Fibroblast of peridontal ligament (primary cell): Measurements from ENCODE around the gene STIM2.
A peak's percentile ranks its signal among the peaks of the same experiment; 100 is the strongest.
"Not testable (repeated sequence)": the region's sequence is repeated elsewhere in the genome, so short reads cannot be mapped to it uniquely, and the experiment has no call there.

Experiments
- DNase-seq: peaks from one replicate; pipeline ENCODE4 v3.0.0-alpha.2; 2010; ENCODE audit errors: extremely low read depth

Gene STIM2

DNA sequence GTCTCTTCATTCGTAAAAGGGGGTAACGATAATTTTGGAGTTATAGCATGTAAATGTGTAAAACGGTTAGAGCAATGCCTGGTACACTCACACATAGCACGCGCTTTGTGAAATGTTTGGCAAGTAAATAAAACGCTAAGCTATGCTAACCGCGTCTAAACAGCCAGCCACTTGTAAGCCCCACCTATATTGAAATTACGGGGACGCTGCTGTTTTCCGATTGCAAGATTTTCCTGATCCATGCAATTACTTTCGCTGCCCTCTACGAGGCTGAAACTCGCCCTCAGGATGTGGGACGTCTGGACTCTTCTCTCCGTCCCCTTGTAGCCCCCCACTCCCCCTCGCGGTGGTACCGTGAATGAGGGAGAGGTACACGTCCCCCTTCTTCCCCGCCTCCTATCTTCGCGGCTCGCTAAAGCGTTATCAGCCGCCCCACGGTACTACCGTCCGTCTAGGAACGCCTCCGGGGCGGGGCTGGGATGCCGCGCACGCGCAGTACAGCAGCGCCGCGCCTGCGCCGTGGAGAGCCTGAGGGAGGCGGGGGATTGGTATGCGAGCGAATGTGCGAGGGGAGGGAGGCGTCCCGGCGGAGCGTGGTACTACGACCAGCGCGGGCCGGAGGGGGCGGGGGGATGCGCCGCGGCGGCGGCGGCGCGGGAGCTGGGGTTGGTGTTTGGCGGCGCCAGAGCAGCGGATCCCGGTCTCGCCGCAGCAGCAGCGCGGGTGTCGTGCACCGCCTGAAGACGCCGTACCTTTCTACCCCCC lies at the start of gene STIM2:
Gene STIM2, plus strand, starts transcription at position 685 of the 765 bp plus-strand sequence.
- peak; percentile 94 for DNase-seq

DNA sequence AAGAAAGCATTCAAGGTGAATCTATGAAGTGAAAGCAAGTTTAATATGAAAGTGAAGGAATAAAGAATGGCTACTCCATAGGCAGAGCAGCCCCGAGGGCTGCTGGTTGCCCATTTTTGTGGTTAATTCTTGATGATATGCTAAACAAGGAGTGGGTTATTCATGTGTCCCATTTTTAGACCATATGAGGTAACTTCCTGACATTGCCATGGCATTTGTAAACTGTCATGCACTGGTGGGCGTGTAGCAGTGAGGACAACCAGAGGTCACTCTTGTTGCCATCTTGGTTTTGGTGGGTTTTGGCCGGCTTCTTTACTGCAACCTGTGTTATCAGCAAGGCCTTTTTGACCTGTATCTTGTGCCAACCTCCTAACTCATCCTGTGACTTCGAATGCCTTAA lies 49.1 kb upstream of the STIM2 start:
- not testable (repeated sequence) for DNase-seq

DNA sequence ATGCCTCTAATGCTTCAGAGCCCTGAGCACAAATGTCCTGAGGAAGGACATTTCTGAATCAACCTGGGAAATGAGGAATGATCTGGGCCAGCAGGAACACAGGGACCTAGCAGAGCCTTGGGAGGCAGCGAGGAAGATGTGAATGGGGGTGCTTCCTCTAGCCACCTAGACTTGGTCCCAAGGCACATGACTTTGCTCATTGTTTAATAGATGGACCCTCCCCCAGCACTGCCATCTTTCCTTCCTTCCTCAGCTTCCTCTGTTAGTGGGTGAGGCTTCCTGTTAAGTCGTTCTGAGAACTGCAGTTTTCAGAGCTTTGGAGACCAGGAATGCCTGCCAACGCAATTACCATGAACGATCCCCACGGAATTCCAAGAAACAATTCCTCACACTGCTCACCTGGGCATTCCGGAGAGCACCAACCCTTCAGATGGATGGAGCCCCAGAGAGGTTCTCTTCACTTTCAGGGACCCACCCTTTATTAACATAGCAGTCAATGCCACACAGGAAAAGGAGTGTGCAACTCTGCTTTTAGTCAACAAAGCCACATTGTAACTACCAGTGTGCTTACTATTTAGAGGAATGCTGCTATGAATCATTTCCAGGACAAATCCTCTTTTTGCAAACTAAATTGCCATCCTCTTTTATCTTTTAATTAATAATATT lies 48.5 kb upstream of the STIM2 start:
- no peak for DNase-seq

DNA sequence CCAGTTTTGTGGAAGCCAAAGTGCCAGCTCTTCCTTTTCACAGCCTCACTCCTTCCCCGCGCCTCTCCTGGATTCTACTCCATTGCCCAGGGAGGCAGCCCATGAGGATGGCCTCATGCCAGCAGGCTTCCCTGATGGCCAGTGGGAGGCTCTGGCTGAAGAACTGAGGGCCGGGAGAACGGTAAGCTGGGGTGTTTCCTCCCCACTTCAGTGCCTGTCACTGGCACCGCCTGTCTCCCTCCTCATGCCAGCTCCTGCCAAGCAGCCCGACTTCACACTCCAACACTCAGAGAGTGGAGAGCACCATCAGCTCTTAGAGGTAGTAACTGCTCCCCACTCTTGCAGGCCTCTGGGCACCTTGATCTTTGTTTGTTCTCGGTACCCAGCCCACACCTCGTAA lies 46.9 kb upstream of the STIM2 start:
- DNase-seq, result no peak

DNA sequence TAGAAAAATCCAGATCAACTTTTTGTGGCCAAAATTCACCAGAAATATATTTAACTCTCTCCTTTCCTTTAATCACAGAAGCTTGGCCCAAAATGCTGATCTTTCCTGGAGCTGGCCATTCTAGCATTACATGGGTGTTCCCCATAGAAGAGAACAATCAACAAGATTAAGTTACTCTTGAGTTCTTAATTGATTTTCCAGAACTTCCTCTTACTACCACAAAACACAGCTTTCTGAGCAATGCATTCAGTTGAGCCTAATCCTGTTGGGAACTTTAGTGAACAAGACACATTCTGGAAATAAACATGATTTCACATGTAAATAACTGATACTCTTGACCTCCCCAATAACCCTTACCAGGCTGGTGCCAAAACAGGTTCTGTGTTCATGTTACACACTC lies 45.4 kb upstream of the STIM2 start:
- no peak for DNase-seq

DNA sequence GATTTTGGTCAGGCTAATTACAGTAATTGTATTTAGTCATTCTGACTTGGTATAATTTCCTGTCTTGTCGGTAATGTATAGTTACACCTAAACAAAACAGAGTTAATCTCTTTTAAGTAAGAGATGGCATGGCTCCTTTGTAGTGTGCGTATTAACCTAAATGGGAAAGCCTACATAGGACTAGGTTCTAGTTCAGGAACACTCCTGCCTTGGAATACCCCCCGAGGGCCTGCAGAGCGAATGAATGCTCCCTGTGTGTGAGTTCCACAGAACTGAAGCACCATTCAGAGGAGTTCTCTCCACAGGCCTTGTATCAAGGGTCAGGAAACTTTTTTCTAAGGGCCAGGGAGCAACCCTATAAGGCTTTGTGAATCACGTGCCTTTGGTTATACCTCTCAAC lies 44.9 kb upstream of the STIM2 start:
- DNase-seq, result no peak

DNA sequence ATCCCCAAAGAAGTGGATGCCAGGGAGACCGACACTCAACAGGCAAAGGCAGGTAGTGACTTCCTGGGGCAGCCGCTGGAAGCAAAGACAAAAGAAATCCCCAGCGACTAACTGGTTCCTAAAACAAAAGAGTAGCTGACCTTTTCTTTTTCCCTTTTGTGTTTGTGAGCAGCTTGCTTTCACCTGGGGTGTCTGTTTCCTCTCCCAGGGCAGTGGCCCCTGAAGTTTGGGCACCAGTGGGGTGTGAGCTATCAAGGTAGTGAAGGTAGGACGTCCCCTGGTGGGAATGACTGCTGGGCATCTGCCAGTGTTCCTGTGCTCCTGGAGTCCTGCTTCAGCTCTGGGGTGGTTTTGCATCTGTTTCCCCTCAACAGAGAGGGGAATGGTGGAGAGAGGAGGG lies 41.6 kb upstream of the STIM2 start:
- no peak for DNase-seq

DNA sequence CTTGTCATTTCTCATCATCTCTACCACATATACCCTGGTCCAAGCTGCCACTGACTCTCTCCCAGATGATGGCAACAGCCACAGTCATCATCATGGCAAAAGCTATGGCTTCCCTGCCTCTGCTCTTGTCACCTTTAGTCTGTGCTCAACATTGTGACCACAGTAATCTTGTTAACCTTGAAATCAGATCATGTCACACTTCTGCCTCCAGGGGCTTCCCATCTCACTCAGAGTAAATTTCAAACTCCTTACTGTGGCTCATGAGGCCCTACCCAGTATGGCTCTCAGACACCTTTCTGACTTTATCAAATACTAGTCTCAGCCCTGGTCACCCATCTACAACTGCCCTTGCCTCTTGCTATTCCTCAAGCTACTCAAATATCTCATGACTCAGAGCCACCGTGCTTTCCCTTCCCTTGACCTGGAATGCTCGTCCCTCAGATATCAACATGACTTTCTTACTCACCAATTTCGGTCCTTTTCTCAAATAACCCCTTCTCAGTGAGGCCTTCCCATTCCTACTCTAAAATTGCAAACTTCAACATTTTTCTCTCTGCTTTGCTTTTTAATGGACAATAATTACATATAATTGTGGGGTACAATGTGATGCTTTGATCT lies 41.1 kb upstream of the STIM2 start:
- no peak for DNase-seq

DNA sequence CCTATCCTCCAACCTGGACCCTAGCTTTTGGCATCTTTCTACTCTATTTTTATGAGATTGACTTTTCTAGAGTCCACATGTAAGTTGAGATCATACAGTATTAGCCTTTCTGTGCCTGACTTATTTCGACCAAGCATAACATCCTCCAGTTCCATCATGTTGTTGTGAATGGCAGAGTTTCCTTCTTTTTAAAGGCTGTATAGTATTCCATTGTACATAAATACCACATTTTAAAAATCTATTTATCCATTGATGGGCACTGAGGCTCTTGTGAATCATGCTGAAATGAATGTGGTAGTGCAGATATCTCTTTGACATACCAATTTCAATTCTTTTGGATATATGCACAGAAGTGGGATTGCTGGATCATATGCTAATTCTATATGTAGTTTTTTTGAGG lies 40.3 kb upstream of the STIM2 start:
- no peak for DNase-seq

DNA sequence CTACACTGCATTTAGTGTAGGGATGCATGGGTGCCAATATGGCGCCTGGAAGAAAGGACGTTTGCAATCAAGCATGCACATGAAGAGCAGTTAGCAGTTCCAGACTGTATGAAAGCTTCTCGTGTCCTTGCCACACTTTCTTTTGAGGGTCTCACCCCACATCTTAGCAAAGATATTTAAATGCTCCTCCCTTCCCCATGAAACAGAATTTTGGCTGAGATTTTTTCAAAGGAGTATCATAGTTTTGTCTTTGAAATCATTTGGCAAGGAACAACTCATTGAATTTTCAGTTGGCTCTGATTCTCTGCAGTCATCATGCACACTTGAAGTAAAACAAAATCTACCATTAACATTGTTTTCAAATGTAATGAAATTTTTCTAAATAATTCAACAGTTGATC lies 39.6 kb upstream of the STIM2 start:
- DNase-seq, result no peak

DNA sequence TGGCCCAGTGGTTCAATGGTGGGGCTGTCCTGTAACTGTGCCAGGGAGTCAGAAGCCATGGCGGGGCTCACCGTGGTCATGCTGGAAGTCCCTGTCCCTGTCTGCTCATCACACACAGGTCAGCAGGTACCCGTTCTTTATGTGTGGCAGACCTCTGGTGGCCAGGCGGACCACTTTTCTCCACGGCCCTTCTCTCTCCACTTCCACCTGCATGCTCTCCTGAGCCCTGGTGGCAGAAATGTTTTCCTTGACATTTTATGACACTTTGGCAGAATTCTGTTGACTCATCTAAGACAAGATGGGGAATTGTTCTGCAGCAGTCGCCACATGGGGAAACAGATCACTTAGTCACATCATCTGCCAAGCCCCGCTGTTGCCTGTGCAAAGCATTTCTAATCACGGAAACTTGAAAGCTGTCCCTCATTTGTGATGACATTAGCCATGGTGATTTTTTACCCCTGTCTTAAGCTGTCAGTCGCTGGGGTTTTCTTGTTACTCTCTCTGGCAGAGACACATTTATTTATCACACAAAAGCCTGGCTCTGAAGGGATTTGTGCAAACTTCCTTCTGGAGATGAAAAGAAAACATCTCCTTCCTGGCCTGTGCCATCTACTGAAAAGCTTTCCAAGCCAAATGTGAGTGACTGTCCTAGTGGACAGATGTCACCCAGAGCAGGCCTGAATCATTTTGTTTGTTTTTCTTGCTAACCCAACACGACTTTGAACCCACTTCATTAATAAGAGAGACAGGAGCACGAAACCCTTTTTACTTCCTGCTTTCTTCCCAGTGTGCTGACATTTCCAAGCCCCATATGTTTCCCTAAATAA lies 38.8 kb upstream of the STIM2 start:
- DNase-seq, result no peak

DNA sequence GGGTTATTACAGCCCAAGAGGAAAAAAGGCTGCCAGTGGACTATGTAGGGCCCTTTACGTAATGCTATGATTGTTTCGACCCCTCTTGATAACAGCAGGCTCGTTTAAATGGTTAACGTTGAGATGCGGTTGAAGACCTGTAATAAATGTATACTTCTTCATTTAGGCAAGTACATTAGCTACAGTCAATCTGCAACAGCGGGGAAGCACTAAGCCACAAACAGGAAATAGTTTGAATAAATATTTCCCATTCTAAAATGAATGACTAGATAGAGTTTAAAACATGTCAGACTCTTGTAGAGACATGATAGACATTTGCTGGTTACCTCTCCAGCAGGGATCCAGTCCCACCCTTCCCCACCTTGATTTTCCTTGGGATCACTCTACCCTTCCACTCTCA lies 38.1 kb upstream of the STIM2 start:
- no peak for DNase-seq

DNA sequence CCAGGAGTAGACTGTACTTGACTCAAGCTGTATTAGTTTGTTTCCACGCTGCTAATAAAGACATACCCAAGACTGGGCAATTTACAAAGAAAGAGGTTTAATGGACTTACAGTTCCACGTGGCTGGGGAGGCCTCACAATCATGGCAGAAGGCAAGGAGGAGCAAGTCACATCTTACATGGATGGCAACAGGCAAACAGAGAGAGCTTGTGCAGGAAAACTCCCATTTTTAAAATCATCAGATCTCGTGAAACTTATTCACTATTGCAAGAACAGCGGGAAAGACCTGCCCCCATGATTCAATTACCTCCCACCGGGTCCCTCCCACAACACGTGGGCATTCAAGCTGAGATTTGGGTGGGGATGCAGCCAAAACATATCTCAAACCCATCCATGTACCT lies 37.7 kb upstream of the STIM2 start:
- not testable (repeated sequence) for DNase-seq

DNA sequence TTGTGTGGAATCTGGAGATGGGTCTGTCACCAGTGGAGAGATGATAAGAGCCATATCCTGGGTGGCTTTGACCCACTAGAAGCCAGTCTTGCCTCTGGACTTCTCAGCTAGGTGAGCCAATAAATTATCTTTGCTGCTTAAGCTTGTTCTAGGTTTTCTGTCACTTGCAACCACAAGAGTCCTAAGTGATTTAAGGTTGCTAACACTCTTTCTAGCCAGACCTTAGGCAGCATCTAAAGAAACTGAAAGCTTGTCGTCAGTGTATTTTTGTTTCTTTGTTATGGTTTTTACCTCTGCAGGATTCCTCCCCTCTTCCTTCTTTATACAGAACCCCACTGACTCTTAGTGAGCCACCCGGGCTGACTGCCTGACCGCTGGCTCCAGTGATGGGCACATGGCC lies 37.1 kb upstream of the STIM2 start:
- DNase-seq, result no peak

DNA sequence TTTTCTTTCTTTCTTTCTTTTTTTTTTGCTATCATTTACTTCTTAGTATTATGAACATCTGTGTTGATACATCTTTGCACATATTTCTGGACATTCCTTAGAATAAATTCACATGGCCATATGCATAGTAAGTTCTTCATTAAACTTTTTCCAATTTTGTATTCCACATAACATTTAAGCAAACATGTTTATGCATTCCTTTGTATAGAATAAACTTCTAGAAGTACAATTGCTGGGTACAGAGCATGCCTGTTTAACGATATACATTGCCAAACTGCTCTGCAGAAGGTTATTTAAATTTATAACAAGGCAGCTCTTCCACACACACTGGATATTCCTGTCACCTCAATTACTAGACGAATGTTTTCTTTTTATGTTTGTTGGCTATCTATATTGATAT lies 36.0 kb upstream of the STIM2 start:
- DNase-seq, result no peak

DNA sequence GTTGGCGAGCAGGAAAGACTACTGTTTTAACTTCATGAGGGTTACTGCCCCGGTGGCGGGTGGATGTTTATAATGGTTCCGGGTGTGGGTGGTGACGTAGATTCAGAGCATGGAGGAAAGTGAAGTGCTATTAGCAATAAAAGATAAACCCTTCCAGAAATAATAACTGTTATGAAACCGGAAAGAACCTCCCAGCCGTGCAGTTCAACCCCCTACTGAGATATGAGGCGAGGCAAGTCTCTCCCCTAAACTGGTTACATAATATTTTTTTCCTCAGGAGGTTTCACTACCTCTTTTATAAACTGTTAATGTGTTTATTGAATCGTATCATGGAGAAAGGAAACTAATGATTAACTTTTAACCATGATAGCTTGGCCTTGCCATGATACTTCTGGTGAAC lies 33.9 kb upstream of the STIM2 start:
- no peak for DNase-seq

DNA sequence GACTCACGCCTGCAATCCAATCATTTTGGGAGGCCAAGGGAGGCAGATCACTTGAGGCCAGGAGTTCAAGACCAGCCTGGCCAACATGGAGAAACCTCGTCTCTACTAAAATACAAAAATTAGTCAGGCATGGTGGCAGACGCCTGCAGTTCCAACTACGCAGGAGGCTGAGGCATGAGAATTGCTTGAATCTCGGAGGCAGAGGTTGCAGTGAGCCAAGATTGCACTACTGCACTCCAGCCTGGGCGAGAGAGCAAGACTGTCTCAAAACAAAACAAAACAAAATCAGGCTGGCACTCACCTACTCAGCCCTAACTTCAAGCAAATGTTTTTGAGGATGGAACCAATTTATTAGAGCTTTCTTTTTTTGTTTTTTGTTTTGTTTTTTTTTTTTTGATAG lies 33.3 kb upstream of the STIM2 start:
- DNase-seq, result not testable (repeated sequence)

DNA sequence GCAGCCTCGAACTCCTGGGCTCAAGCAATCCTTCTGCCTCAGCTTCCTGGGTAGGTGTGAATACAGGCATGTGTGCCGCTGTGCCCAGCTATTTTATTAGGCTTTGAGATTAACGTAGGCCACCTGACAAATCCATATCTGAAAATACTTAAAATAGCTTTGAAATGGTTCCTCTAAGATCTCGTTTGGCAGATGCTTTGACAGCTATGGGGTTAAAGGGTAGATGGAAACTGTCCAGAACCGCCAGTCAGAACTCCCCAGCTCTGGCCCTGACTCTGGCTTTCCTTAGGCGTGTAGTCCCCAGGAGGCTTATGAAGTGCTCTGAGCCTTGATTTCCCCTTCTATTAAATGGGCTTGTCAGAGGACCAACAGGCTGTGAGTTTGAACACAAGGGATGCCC lies 32.8 kb upstream of the STIM2 start:
- DNase-seq, result no peak

DNA sequence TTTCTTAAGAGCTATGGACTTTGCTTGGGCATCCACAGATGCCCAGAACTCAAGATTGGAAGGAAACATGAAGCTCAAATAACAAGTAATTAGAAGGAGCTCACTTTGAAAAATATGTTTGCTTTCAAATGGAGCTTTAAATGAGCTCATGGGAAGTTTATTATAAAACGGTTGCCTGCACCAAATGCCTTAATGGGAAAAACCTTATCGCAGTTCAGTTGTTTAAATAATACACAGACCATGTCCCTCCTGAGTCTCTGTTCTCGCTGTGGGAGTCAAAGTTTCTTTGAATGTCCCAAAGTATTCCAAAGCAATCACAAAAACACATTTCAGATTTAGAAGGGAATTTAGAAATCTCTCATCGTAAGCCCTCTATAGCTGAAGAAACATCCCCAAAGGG lies 31.6 kb upstream of the STIM2 start:
- no peak for DNase-seq

DNA sequence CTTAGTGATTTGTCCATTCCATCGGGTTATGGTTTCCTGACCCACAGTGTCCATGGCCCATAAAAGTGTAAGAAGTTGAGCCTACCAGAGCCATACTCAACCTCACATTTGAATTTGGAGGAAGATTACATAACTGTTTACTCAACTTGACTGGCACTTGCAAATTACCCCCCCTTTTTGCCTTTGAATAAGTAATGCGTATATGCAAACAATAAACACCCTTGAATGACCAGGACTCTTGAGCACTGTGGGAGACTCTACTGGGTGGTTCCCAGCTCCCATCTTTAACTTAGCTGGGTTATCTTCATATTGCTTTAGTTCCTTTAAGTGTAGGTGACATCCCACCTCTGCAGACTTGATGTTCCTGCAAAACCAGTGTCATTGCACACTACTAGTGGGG lies 30.6 kb upstream of the STIM2 start:
- DNase-seq, result no peak

DNA sequence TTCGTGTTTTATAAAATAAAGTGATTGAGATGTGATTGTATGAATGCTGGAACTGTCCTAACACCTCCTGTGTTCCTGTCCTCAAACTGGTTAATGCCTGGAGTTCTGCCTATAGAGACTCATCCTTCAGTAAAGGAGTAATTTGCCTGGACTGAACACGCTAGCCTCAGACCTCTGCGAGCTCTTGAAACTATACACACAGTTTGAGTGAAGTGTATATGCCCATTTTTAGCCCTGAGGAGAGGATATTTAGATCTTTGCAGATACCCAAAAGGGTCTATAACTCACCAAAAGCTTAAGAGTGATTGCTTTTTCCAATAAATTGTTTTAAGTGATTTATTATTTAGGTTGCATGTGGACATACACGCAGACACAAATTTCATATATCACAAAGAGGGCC lies 29.9 kb upstream of the STIM2 start:
- DNase-seq, result no peak

DNA sequence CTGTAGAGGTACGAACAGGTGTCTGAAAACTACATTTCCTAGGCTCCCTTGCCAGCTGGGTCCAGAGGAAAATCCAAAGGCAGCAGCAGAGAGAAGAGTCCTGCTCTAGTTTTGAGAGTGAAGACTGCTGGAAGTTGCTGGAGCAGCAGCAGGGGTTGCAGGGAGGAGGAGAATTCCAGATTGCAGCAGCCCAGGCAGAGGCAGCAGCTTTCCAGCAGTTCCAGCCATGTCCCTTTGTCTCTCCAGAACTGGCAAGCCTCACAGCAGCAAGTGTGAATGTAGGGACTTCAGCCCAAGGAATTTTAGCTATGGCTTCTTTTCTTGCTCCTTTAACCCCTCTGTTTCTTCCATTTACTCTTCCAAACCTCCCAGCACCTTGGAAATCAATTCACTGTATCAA lies 24.1 kb upstream of the STIM2 start:
- no peak for DNase-seq
